Fibroblast of lung (primary cell): Measurements from ENCODE around the gene ZFP36L1.

ENCODE experiments used
- CTCF ChIP-seq, 2 donors: IDR thresholded peaks in 1 of 2; conservative IDR thresholded peaks in 1 of 2; 1 replicate in 1 of 2; 2 replicates in 1 of 2; pipeline ENCODE4 v1.5.1; 2011 to 2012; ENCODE audit warnings: low read length in 2 of 2, control low read depth in 1 of 2, inconsistent platforms in 1 of 2, low read depth in 1 of 2, mild to moderate bottlenecking in 1 of 2
- EZH2 ChIP-seq: IDR thresholded peaks from 2 replicates; pipeline ENCODE4 v1.5.1; 2012; ENCODE audit warnings: low read length, control low read depth, mild to moderate bottlenecking; ENCODE audit errors: missing control alignments

GRCh38 chr14:68834816-68835215 is 41.9 kb upstream of the ZFP36L1 start:
- TF ChIP-seq EZH2 (no peak), CTCF (conservative IDR thresholded peaks at IDR 0.05 in 1 of 2, IDR thresholded peaks at IDR 0.05 in 1 of 2; ENCODE audit: low read depth in 1 of 2, low read length in 2 of 2) (no peak)
